CD14-positive monocyte (primary cell): ENCODE results near the gene SHROOM3. TPM values are rescaled to one million over a fixed set of nuclear protein-coding genes. Genes with fewer than 3 reads are reported as not detected.
"Not testable (repeated sequence)": the region's sequence is repeated elsewhere in the genome, so short reads cannot be mapped to it uniquely, and the experiment has no call there.

Experiments
- DNase-seq, 3 donors: peaks; one replicate each; pipeline ENCODE4 v3.0.0-alpha.2; 2011 to 2022
- H2AFZ ChIP-seq: 2 replicates; pipeline ENCODE4 v1.6.0; 2012; ENCODE audit warnings: mild to moderate bottlenecking, low read depth, low read length, inconsistent platforms; ENCODE audit not compliant: insufficient read depth, poor library complexity, severe bottlenecking
- H3K27ac ChIP-seq, 2 donors: 1 replicate in 1 of 2; 2 replicates in 1 of 2; pipeline ENCODE4 v1.5.1; 2012 to 2013; ENCODE audit warnings: low read length in 2 of 2, control low read depth in 1 of 2, inconsistent platforms in 1 of 2, low read depth in 1 of 2, mild to moderate bottlenecking in 1 of 2
- H3K27me3 ChIP-seq, 2 donors: one replicate each; pipeline versions ENCODE4 v1.6.0 to v1.6.1; 2011 to 2013; ENCODE audit warnings: low read length in 2 of 2; ENCODE audit not compliant: control insufficient read depth in 2 of 2, insufficient read depth in 2 of 2
- H3K36me3 ChIP-seq, 2 donors: replicated peaks in 1 of 2; 1 replicate in 1 of 2; 2 replicates in 1 of 2; pipeline versions ENCODE4 v1.5.1 to v1.6.1; 2012 to 2013; ENCODE audit warnings: low read length in 2 of 2, control low read depth in 1 of 2, inconsistent platforms in 1 of 2, mild to moderate bottlenecking in 1 of 2; ENCODE audit not compliant: insufficient read depth in 2 of 2, control insufficient read depth in 1 of 2
- H3K4me1 ChIP-seq, 2 donors: 1 replicate in 1 of 2; 2 replicates in 1 of 2; pipeline versions ENCODE4 v1.5.1 to v1.6.1; 2012 to 2013; ENCODE audit warnings: low read length in 2 of 2, control low read depth in 1 of 2, inconsistent platforms in 1 of 2, mild to moderate bottlenecking in 1 of 2, moderate library complexity in 1 of 2; ENCODE audit not compliant: insufficient read depth in 2 of 2, control insufficient read depth in 1 of 2
- H3K4me2 ChIP-seq: replicated peaks from 2 replicates; pipeline ENCODE3; 2012; ENCODE audit warnings: low read length, moderate library complexity, mild to moderate bottlenecking; ENCODE audit not compliant: poor library complexity, severe bottlenecking; ENCODE audit errors: extremely low read depth
- H3K4me3 ChIP-seq, 3 experiments: fragments of 200-600 bp in 1 of 3; sonication (generic) in 1 of 3; replicated peaks in 1 of 3; 1 replicate in 2 of 3; 2 replicates in 1 of 3; pipeline ENCODE4 v1.5.1; 2011 to 2013; ENCODE audit warnings: low read length in 3 of 3, mild to moderate bottlenecking in 3 of 3, control low read depth in 2 of 3, low read depth in 2 of 3, inconsistent platforms in 1 of 3, moderate library complexity in 1 of 3
- H3K79me2 ChIP-seq: 2 replicates; pipeline ENCODE4 v1.6.0; 2012; ENCODE audit warnings: mild to moderate bottlenecking, control low read depth, inconsistent platforms, low read length, moderate library complexity; ENCODE audit not compliant: insufficient read depth
- H3K9ac ChIP-seq: 2 replicates; pipeline ENCODE4 v1.6.0; 2017; ENCODE audit warnings: low read length, mild to moderate bottlenecking; ENCODE audit not compliant: insufficient read depth, poor library complexity, severe bottlenecking
- H3K9me3 ChIP-seq, 2 donors: replicated peaks in 1 of 2; 1 replicate in 1 of 2; 2 replicates in 1 of 2; pipeline versions ENCODE4 v1.5.1 to v1.6.1; 2012 to 2013; ENCODE audit warnings: low read length in 2 of 2, control low read depth in 1 of 2; ENCODE audit not compliant: control insufficient read depth in 1 of 2, insufficient read depth in 1 of 2
- H4K20me1 ChIP-seq: 2 replicates; pipeline ENCODE4 v1.6.0; 2012; ENCODE audit warnings: mild to moderate bottlenecking, low read length, control low read depth, moderate library complexity; ENCODE audit not compliant: insufficient read depth
- H3K27ac Mint-ChIP-seq, 7 donors: one replicate each; pipeline ENCODE4 v1.8.0; 2020; ENCODE audit warnings: mild to moderate bottlenecking in 7 of 7, mixed read lengths in 7 of 7, moderate library complexity in 6 of 7, inconsistent platforms in 2 of 7
- H3K27me3 Mint-ChIP-seq, 3 donors: one replicate each; pipeline ENCODE4 v1.8.0; 2021 to 2022; ENCODE audit warnings: low read depth in 3 of 3, mild to moderate bottlenecking in 3 of 3, mixed read lengths in 3 of 3, moderate library complexity in 3 of 3, inconsistent platforms in 1 of 3
- H3K36me3 Mint-ChIP-seq, 2 donors: one replicate each; pipeline ENCODE4 v1.8.0; 2020; ENCODE audit warnings: mixed read lengths in 2 of 2, inconsistent platforms in 1 of 2, mild to moderate bottlenecking in 1 of 2
- H3K4me1 Mint-ChIP-seq: one replicate; pipeline ENCODE4 v1.8.0; 2020; ENCODE audit warnings: mild to moderate bottlenecking, mixed read lengths
- H3K4me3 Mint-ChIP-seq, 2 donors: one replicate each; pipeline ENCODE4 v1.8.0; 2020; ENCODE audit warnings: mild to moderate bottlenecking in 2 of 2, mixed read lengths in 2 of 2, moderate library complexity in 1 of 2
- H3K9me3 Mint-ChIP-seq, 7 donors: one replicate each; pipeline ENCODE4 v1.8.0; 2020 to 2022; ENCODE audit warnings: mixed read lengths in 7 of 7, mild to moderate bottlenecking in 6 of 7, moderate library complexity in 6 of 7, inconsistent platforms in 2 of 7
- CTCF ChIP-seq: fragments of 200-600 bp; IDR thresholded peaks from one replicate; pipeline ENCODE4 v1.8.0; 2022; ENCODE audit warnings: antibody characterized with exemption, mild to moderate bottlenecking
- WGBS: methylation state at CpG from one replicate; pipeline ENCODE4 v1.1.5; 2013; ENCODE audit warnings: missing lambda C conversion rate; ENCODE audit not compliant: insufficient coverage; 5-methylcytosine and 5-hydroxymethylcytosine counted together
- intact Hi-C, 2 donors: fragments of 100-400 bp; cut with micrococcal nuclease; formaldehyde crosslinking; loops; one replicate each; pipeline versions ENCODE4 v1.15.0 to v1.15.1; 2023
- polyA plus RNA-seq, 3 donors: library from polyadenylated mRNA; depleted of rRNA in 1 of 3; unstranded in 2 of 3; stranded (reverse) in 1 of 3; fragments of 300-500 nt in 2 of 3; fragments of >200 nt in 1 of 3; fragmentation: Illumina TruSeq in 2 of 3; gene quantifications; 1 replicate in 2 of 3; 2 replicates in 1 of 3; pipeline ENCODE4 v1.2.3, GENCODE V29; 2012 to 2021

Gene SHROOM3
- polyA plus RNA-seq, 3 donors = not detected

GRCh38 chr4:76453232-76453631 lies 18.2 kb downstream of the SHROOM3 start:
- Histone ChIP-seq H3K27ac (no peak overlapping the region), H3K27me3 (no peaks in the 10 kb centered on the region), H3K9ac (no peak overlapping the region), H3K79me2 (no peaks in the 10 kb centered on the region), H4K20me1 (no peaks in the 10 kb centered on the region), H3K36me3 (no peaks in the 10 kb centered on the region), H3K4me3 (no peak overlapping the region), H3K9me3 (no peaks in the 10 kb centered on the region), H3K4me2 (no peak overlapping the region), H3K4me1 (no peaks in the 10 kb centered on the region), H2AFZ (no peak overlapping the region)
- no peak overlapping the region for H3K4me3 Mint-ChIP-seq
- intact Hi-C loops = no loop called here
- H3K9me3 Mint-ChIP-seq = no peaks in the 10 kb centered on the region
- no peaks in the 10 kb centered on the region for H3K4me1 Mint-ChIP-seq
- no peak overlapping the region for H3K27ac Mint-ChIP-seq
- no CpG with 5 or more reads among the region's 2 CpGs for WGBS
- peaks cover 0 to 3% (median 2%) of the 10 kb centered on the region in 3 donors for H3K27me3 Mint-ChIP-seq
- no peak for TF ChIP-seq CTCF
- no peaks in the 10 kb centered on the region for H3K36me3 Mint-ChIP-seq
- no peak for DNase-seq

GRCh38 chr4:76454073-76454472 lies 19.0 kb downstream of the SHROOM3 start:
- H3K9ac ChIP-seq, H3K36me3 ChIP-seq, H3K36me3 Mint-ChIP-seq, H3K4me3 ChIP-seq, H3K4me3 Mint-ChIP-seq, DNase-seq, H3K27ac ChIP-seq, H2AFZ ChIP-seq, H3K9me3 ChIP-seq, H3K9me3 Mint-ChIP-seq, H3K27me3 ChIP-seq, H3K4me1 Mint-ChIP-seq, H3K27me3 Mint-ChIP-seq, H3K4me2 ChIP-seq, H4K20me1 ChIP-seq, H3K4me1 ChIP-seq, intact Hi-C loops, H3K27ac Mint-ChIP-seq, H3K79me2 ChIP-seq: not testable (repeated sequence)
- WGBS = 100% methylated on average over 3 of the region's 6 CpGs
